NT2/D1 (cell line): Measurements from ENCODE around the gene NOTCH3.

ENCODE experiments used
- SUZ12 ChIP-seq: IDR thresholded peaks from 2 replicates; pipeline ENCODE4 v1.6.1; 2011; ENCODE audit not compliant: insufficient read length, insufficient read depth; ENCODE audit errors: extremely low read depth
- YY1 ChIP-seq: IDR thresholded peaks from 2 replicates; pipeline ENCODE4 v1.6.1; 2011; ENCODE audit not compliant: insufficient read length, insufficient read depth
- ZNF274 ChIP-seq: IDR thresholded peaks from 2 replicates; pipeline ENCODE4 v1.6.1; 2011; ENCODE audit warnings: mild to moderate bottlenecking, low read depth, low read length

- TF ChIP-seq YY1 (no peak), ZNF274 (no peak), SUZ12 (no peak)
These were observed 20.1 kb downstream of the NOTCH3 start for GRCh38 chr19:15180451-15181390.
